CD4-positive, alpha-beta memory T cell (primary cell): ENCODE data around the gene KIRREL3. TPM values are rescaled to one million over a fixed set of nuclear protein-coding genes. Genes with fewer than 3 reads are reported as not detected.

Experiments
- CTCF ChIA-PET: fragments of 350-600 bp; sonication (Branson Sonifier 250); formaldehyde crosslinking; loops from one replicate; lab custom pipeline; 2021; ENCODE audit warnings: inconsistent platforms; ENCODE audit not compliant: partially characterized antibody; lab: Charles Lee
- POLR2A ChIA-PET: fragments of 350-600 bp; sonication (Branson Sonifier 250); formaldehyde crosslinking; loops from one replicate; lab custom pipeline; 2021; ENCODE audit not compliant: partially characterized antibody; lab: Charles Lee
- DNase-seq, 5 donors: peaks; one replicate each; pipeline versions ENCODE4 v3.0.0 to v3.0.0-alpha.2; 2020 to 2022; ENCODE audit warnings: mixed read lengths in 1 of 5
- H3K27ac ChIP-seq: one replicate; pipeline ENCODE4 v1.7.0; 2013; ENCODE audit warnings: low read depth, low read length
- H3K27me3 ChIP-seq: 2 replicates; pipeline ENCODE4 v1.7.0; 2013; ENCODE audit warnings: mild to moderate bottlenecking, low read length, moderate library complexity; ENCODE audit not compliant: insufficient read depth
- H3K36me3 ChIP-seq: 2 replicates; pipeline ENCODE4 v1.7.0; 2013; ENCODE audit warnings: mild to moderate bottlenecking, low read length, moderate library complexity; ENCODE audit not compliant: insufficient read depth
- H3K4me1 ChIP-seq: 2 replicates; pipeline ENCODE4 v1.7.0; 2013; ENCODE audit warnings: mild to moderate bottlenecking, low read length, moderate library complexity; ENCODE audit not compliant: insufficient read depth
- H3K4me3 ChIP-seq, 2 donors: one replicate each; pipeline ENCODE4 v1.7.0; 2013; ENCODE audit warnings: low read length in 2 of 2, mild to moderate bottlenecking in 1 of 2
- H3K9me3 ChIP-seq, 2 donors: one replicate each; pipeline ENCODE4 v1.7.0; 2013; ENCODE audit warnings: low read length in 2 of 2, control low read depth in 1 of 2; ENCODE audit not compliant: control insufficient read depth in 1 of 2
- H3K27ac Mint-ChIP-seq, 7 donors: one replicate each; pipeline ENCODE4 v1.8.0; 2020 to 2021; ENCODE audit warnings: mixed read lengths in 7 of 7, mild to moderate bottlenecking in 6 of 7, inconsistent platforms in 3 of 7, moderate library complexity in 3 of 7
- H3K27me3 Mint-ChIP-seq, 2 donors: one replicate each; pipeline ENCODE4 v1.8.0; 2020 to 2021; ENCODE audit warnings: mixed read lengths in 2 of 2
- H3K36me3 Mint-ChIP-seq, 2 donors: one replicate each; pipeline ENCODE4 v1.8.0; 2020 to 2021; ENCODE audit warnings: mixed read lengths in 2 of 2, inconsistent platforms in 1 of 2, mild to moderate bottlenecking in 1 of 2
- H3K4me1 Mint-ChIP-seq, 4 donors: one replicate each; pipeline ENCODE4 v1.8.0; 2020 to 2021; ENCODE audit warnings: mixed read lengths in 4 of 4, mild to moderate bottlenecking in 1 of 4
- H3K4me3 Mint-ChIP-seq, 8 donors: one replicate each; pipeline ENCODE4 v1.8.0; 2020 to 2021; ENCODE audit warnings: mixed read lengths in 8 of 8, mild to moderate bottlenecking in 7 of 8, moderate library complexity in 6 of 8, inconsistent platforms in 3 of 8
- H3K9me3 Mint-ChIP-seq, 8 donors: one replicate each; pipeline ENCODE4 v1.8.0; 2020 to 2021; ENCODE audit warnings: mixed read lengths in 8 of 8, mild to moderate bottlenecking in 5 of 8, inconsistent platforms in 3 of 8, moderate library complexity in 1 of 8
- intact Hi-C: fragments of 100-400 bp; cut with micrococcal nuclease; formaldehyde crosslinking; loops from one replicate; pipeline ENCODE4 v1.15.1; 2023
- polyA plus RNA-seq, 2 donors: library from polyadenylated mRNA; unstranded; fragments of 300-500 nt; fragmentation: Illumina TruSeq; gene quantifications; one replicate each; pipeline ENCODE4 v1.2.3, GENCODE V29; 2021
- total RNA-seq, 2 experiments: library from RNA; stranded (reverse); gene quantifications; one replicate each; pipeline ENCODE4 v1.2.3, GENCODE V29; 2021

Gene KIRREL3
- total and polyA plus RNA-seq, 4 experiments from 2014 or later, result not detected

DNA sequence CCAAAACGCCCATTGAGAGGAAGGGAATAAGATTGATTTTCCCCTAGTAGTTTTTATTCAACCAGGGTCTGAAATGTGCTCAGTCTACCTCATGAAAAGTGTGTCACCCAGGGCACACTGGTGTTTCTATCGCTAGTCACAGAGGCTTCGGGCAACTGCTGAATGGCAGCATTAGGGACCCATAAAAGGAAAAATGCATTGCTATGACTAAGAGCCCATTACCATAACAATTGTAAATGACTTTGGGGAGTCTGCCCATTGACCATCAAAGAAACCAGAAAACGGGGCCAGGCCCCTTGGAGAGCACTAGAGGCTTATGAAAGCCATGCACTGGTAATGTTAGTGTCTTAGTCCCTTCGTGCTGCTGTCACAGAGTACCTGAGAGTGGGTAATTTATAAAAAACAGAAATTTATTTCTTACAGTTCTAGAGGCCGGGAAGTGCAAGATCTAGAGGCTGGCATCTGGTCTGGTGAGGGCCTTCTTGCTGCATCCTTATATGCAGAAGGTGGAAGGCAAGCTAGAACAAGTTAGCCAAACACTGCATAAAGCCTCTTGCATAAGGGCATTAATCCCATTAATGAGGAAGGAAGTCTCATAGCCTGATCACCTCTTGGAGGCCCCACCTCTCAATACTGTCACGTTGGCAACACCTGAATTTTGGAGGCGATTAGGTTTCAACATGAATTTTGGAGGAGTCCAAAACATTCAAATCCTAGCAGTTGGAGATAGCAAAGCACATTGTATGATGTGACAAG is 338.4 kb downstream of the KIRREL3 start:
- H3K4me1 ChIP-seq, result no peaks in the 10 kb centered on the region
- no peaks in the 10 kb centered on the region for H3K9me3 ChIP-seq
- Mint-ChIP-seq H3K4me3 (no peak overlapping the region), H3K27ac (no peak overlapping the region), H3K9me3 (no peaks in the 10 kb centered on the region), H3K36me3 (no peaks in the 10 kb centered on the region), H3K4me1 (peaks cover 0 to 1% (median 0%) of the 10 kb centered on the region in 4 donors), H3K27me3 (peaks cover 5 to 11% of the 10 kb centered on the region in 2 donors)
- intact Hi-C loops, result no loop called here
- H3K27me3 ChIP-seq, result no peaks in the 10 kb centered on the region
- H3K27ac ChIP-seq, result no peak overlapping the region
- ChIA-PET POLR2A (no interaction called here), CTCF (no interaction called here)
- no peak overlapping the region for H3K4me3 ChIP-seq
- no peak for DNase-seq
- no peaks in the 10 kb centered on the region for H3K36me3 ChIP-seq

DNA sequence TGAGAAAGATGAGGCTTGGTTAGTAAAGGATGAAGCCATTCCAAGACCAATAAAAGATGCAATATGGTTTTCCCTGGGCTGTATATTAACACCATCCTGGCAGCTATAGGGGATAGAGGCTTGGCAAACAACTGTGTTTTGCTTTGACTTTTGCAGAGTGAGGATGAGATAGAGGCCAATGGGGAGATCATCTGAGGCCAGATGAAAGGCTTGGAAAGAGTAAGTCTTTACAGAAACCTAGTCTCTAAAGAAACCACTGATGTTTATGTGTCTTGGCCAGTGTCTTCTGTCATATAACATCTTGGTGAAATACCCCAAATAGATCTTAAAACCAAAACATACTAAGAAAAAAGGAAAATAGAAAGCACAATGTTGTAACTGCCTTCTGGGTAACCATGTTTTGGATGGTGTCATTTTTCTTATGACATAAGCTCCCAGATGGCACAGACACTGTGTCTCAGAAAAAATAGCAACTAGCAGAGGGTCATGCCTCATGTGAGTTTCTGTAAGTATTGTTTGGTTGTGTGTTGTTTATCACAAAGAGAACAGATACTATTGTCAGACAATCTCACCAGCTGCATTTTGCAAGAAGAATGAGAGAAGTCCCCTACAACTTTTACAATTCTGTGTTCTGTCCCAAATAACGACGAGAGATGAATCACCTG is 339.7 kb downstream of the KIRREL3 start:
- Histone ChIP-seq H3K27ac (no peak overlapping the region), H3K27me3 (no peaks in the 10 kb centered on the region), H3K9me3 (no peaks in the 10 kb centered on the region), H3K4me3 (no peak overlapping the region), H3K36me3 (no peaks in the 10 kb centered on the region), H3K4me1 (no peaks in the 10 kb centered on the region)
- CTCF ChIA-PET, result no interaction called here
- DNase-seq, result no peak
- Mint-ChIP-seq H3K4me1 (peaks cover 0 to 1% (median 0%) of the 10 kb centered on the region in 4 donors), H3K9me3 (no peaks in the 10 kb centered on the region), H3K27ac (no peak overlapping the region), H3K27me3 (peaks cover 4 to 11% of the 10 kb centered on the region in 2 donors), H3K36me3 (no peaks in the 10 kb centered on the region), H3K4me3 (no peak overlapping the region)
- intact Hi-C loops, result no loop called here
- POLR2A ChIA-PET, result no interaction called here

DNA sequence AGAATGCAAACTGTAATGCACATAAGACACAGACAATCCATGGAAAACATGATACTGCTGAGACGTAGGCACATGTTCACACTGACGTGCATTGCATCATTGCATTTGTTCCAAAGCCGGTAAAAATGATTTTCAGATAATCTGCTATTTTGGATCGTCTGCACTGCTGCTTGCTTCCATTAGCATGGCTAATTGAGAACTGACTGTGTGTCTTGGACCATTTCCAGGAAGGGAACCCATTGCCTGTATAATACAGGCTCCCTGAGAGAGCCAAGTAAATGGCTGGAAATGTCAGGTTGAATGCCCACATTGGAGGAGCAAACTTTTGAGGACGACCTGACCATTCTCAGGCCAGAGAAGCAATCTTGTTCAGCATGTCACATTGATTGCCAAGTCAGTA is 340.2 kb downstream of the KIRREL3 start:
- CTCF ChIA-PET, result no interaction called here
- no peak for DNase-seq
- Mint-ChIP-seq H3K27me3 (peaks cover 5 to 11% of the 10 kb centered on the region in 2 donors), H3K36me3 (no peaks in the 10 kb centered on the region), H3K27ac (no peak overlapping the region), H3K4me1 (peaks cover 0 to 1% (median 0%) of the 10 kb centered on the region in 4 donors), H3K9me3 (no peaks in the 10 kb centered on the region), H3K4me3 (no peak overlapping the region)
- no peaks in the 10 kb centered on the region for H3K9me3 ChIP-seq
- no peaks in the 10 kb centered on the region for H3K4me1 ChIP-seq
- no peaks in the 10 kb centered on the region for H3K27me3 ChIP-seq
- H3K27ac ChIP-seq, result no peak overlapping the region
- H3K36me3 ChIP-seq, result no peaks in the 10 kb centered on the region
- POLR2A ChIA-PET, result no interaction called here
- H3K4me3 ChIP-seq, result no peak overlapping the region
- intact Hi-C loops, result no loop called here

- H3K36me3 Mint-ChIP-seq, result no peaks in the 10 kb centered on the region
- peaks cover 0 to 1% (median 0%) of the 10 kb centered on the region in 4 donors for H3K4me1 Mint-ChIP-seq
- intact Hi-C loops, result no loop called here
- Histone ChIP-seq H3K27me3 (no peaks in the 10 kb centered on the region), H3K4me3 (no peak overlapping the region), H3K27ac (no peak overlapping the region), H3K36me3 (no peaks in the 10 kb centered on the region), H3K9me3 (no peaks in the 10 kb centered on the region), H3K4me1 (no peaks in the 10 kb centered on the region)
- no peak for DNase-seq
- ChIA-PET POLR2A (no interaction called here), CTCF (interaction anchor here (1.3 kb wide), 1 partner anchor 58 kb away, joined by 3 read pairs; no protein-coding TSS in a partner anchor)
- H3K9me3 Mint-ChIP-seq, result no peaks in the 10 kb centered on the region
- H3K27me3 Mint-ChIP-seq, result peaks cover 5 to 8% of the 10 kb centered on the region in 2 donors
- no peak overlapping the region for H3K27ac Mint-ChIP-seq
- H3K4me3 Mint-ChIP-seq, result no peak overlapping the region
Measured at GRCh38 chr11:126658306-126659056, 342.1 kb downstream of the KIRREL3 start.

GRCh38 chr11:126655807-126656128 is 344.8 kb downstream of the KIRREL3 start:
- H3K27ac Mint-ChIP-seq, result no peak overlapping the region

GRCh38 chr11:126654886-126655806 is 345.4 kb downstream of the KIRREL3 start:
- POLR2A ChIA-PET, result no interaction called here
- CTCF ChIA-PET, result no interaction called here
- Mint-ChIP-seq H3K27me3 (peaks cover 3 to 8% of the 10 kb centered on the region in 2 donors), H3K4me3 (no peak overlapping the region), H3K9me3 (peaks cover 0 to 2% (median 0%) of the 10 kb centered on the region in 8 donors), H3K4me1 (no peaks in the 10 kb centered on the region), H3K36me3 (no peaks in the 10 kb centered on the region), H3K27ac (peak overlapping the region in 1 of 7 donors; percentile 61)
- no peak overlapping the region for H3K27ac ChIP-seq
- no peaks in the 10 kb centered on the region for H3K36me3 ChIP-seq
- no peak overlapping the region for H3K4me3 ChIP-seq
- intact Hi-C loops, result no loop called here
- H3K4me1 ChIP-seq, result no peaks in the 10 kb centered on the region
- no peak for DNase-seq
- H3K27me3 ChIP-seq, result no peaks in the 10 kb centered on the region
- H3K9me3 ChIP-seq, result no peaks in the 10 kb centered on the region

More at GRCh38 chr11:126655807-126656128, 344.8 kb downstream of the KIRREL3 start:
- Mint-ChIP-seq H3K9me3 (peaks cover 0 to 2% (median 0%) of the 10 kb centered on the region in 8 donors), H3K36me3 (no peaks in the 10 kb centered on the region), H3K4me3 (no peak overlapping the region), H3K27me3 (peaks cover 5 to 8% of the 10 kb centered on the region in 2 donors), H3K4me1 (no peaks in the 10 kb centered on the region)
- POLR2A ChIA-PET, result no interaction called here
- no peaks in the 10 kb centered on the region for H3K4me1 ChIP-seq
- no peak overlapping the region for H3K27ac ChIP-seq
- H3K9me3 ChIP-seq, result no peaks in the 10 kb centered on the region
- H3K27me3 ChIP-seq, result no peaks in the 10 kb centered on the region
- H3K36me3 ChIP-seq, result no peaks in the 10 kb centered on the region
- intact Hi-C loops, result no loop called here
- CTCF ChIA-PET, result no interaction called here
- H3K4me3 ChIP-seq, result no peak overlapping the region
- DNase-seq, result no peak
